Hypothalamus (tissue), 51 donors: ENCODE data around the gene REEP1.
"Not testable (repeated sequence)": the region's sequence is repeated elsewhere in the genome, so short reads cannot be mapped to it uniquely, and the experiment has no call there.

Experiments used
- DNase-seq, 51 donors: peaks; one replicate each; lab custom pipeline; 2025; lab: John Stamatoyannopoulos, UW

The REEP1 gene

DNA sequence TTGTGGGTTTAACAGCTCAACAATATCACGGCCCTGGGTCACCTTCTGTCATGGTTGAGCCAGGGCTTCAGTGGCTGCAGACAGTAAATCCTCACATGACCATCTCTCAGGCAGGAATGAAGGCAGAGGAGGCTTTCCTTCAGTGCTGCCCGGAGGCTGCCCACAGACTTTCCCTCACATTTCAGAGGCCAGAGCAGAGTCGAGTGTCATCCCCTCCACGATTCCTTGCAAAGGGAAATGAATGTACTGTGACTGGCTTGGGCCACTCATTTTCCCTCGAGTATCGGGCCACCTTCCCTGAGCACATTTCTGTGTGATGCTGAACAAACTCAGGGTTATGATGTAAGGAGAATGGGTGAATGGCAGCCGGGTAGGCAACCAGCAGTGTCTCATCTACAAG is 10.0 kb upstream of the REEP1 start:
- DNase-seq, result no peak

DNA sequence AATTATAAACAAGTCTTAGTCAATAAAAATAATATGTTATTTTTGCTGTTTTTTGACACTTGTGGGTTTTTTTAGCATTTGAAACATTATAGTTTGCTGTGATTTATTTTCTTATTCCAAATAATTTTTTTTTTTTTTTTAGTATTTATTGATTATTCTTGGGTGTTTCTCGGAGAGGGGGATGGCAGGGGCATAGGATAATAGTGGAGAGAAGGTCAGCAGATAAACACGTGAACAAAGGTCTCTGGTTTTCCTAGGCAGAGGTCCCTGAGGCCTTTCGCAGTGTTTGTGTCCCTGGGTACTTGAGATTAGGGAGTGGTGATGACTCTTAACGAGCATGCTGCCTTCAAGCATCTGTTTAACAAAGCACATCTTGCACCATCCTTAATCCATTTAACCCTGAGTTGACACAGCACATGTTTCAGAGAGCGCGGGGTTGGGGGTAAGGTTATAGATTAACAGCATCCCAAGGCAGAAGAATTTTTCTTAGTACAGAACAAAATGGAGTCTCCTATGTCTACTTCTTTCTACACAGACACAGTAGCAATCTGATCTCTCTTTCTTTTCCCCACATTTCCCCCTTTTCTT is 8.5 kb upstream of the REEP1 start:
- DNase-seq, result not testable (repeated sequence)

DNA sequence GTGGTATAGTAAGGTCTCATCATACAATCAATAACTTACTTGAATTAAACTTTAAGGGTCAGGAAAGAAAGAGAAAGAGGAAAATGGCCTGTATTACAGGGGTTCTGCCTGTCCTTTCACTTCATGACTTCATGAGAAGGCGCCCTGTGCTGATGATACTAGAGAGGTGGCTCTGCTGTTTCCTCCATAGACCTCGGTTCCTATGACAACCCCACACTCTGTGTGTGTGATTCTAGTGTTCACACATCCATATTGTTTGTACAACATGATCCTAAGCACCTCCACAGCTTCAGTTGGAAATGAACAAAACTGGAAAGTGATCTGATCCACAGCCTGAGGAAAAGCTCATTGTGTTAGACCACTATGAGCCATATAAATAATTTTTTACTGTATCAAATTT is 7.0 kb upstream of the REEP1 start:
- DNase-seq, result no peak

DNA sequence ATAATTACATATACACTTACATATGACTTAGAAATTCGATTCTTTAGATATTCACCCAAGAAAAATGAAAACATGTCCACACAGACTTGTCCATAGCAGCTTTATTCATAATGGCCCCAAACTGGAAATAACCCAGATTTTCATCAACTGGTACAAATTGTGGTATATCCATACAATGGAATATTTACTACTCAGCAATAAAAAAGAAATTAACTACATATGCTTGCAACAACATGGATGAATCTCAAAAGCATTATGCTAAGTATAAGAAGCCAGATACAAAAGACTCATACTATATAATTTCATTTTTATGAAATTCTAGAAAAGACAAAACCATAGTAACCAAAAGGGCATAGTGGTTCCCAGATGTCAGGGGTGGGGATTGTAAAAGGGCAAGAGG is 5.1 kb upstream of the REEP1 start:
- DNase-seq, result no peak

DNA sequence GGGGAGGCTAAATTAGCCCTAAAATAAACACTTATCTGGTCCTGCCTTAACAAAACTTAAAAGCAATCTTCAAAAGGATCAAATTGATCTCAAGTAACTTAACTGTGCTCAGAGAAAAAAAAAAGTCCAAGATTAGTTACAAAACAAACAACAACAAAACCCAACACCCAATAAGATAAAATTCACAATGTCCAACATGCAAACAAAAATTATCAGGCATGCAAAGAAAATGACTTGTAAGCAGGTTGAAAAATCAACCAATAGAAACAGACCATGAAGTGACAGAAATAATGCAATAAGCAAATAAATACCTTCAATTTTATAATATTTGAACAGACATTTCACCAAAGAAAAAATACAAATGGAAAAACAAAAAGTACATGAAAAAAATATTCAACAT is 4.0 kb upstream of the REEP1 start:
- no peak for DNase-seq

DNA sequence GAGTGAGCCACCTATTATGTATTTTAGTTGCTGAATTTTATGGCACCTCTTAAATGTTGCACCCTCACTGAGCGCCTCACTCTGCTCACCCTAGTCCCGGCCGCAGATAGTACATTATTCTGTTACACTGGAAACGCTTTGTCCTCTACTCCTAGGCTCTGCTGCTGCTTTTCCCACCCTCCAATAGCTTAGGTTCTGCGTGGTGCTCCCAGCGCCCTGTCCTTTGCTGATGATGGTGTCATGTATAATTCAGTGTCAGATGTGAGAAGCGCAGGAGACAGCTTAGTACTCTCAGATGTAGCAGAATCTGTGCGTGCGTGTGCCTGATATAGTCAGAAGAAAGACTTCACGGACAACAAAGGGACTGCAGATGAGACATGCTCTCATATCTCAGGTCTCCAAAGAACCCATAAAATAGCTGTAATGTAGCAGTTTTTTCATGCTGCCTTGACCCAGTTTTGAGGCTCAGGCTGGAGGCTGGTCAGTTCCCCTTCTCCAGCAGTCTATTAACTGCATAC is 1.4 kb upstream of the REEP1 start:
- no peak for DNase-seq

DNA sequence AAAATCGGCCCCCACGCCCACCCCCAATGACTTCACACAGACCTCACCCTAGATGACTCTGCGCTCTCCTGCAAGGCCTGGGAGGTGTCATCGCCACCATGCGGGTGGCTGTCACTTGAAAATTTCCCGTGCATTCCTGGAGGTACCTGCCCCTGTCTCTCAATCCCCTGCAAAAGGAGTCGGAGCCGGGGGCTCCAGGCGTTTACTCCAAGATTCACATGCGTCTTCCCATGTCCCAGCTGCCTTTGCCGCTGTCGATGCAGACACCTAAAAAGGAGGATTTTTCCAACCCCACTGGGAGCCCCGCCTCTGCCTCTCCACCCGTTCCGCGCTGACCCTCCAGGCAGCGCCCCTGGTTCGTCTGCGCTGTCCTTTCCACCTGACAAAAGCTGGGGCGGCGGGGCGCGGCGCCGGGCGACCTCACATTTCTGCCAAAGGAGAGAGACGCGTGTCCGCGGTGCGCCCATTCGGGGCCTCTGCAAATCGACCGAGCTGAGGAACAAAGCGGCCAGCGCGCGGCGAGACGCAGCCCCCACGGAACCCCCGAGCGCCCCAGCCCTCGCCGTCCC is 667 bp downstream of the REEP1 start:
- DNase-seq, result peak in 8 of 51 donors; percentile 7 to 66 (median 29)

DNA sequence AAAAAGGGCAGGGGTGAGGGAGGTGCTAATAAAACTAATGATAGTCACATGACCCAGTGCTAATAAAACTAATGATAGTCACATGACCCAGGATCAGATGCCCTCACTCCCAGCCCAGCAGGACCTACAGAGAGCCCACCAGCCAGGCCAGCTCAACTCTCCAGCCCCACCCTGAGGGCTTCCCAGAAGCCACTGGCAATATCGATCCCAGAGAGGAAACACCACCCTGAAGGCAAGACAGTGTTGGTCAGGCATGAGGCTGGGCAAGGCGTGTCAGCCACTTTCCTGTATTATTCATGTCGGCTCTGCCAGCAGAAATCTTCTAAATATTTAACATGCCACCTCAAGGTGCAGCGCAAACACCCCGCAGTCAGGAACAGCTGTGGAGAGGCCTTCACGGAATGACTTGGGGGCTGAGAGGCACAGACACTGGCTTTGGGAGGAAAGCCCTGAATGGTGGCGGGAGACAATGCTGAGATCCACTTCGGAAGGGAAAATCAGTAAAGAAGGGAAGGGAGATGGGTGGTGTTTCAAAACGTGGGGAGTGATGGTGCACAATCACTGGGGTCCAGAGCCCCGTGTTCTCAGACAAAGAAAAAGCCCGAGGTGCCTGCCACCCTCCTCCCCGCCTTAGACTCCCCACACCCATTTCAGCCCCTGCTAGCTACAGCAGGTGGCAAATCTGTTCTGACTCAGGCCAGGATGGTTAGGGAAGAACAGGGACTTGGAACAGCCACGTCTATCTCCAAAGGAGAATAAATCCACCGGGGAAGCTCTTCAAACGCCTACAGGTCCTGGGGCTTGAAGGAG is 1.4 kb downstream of the REEP1 start:
- peak in 3 of 51 donors; percentile 15 to 50 (median 22) for DNase-seq

DNA sequence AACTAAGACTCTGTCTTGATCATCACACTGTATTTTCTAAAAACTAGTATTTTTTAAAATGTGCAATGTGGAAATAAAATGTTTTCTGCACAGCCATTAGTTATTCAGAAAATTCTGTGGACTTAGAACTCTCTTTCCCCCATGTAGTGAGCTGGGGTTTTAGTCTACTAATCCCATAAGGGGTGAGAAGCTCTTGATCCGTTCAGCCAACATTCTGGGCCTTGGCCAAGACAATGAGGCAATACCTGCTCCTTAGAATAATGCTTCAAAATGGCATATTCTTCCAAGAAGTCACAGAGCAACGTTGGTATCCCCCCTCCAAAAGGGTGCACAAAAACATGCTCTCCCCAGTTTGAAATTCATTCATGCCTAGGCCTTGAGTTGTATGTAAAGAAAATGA is 4.0 kb downstream of the REEP1 start:
- no peak for DNase-seq

DNA sequence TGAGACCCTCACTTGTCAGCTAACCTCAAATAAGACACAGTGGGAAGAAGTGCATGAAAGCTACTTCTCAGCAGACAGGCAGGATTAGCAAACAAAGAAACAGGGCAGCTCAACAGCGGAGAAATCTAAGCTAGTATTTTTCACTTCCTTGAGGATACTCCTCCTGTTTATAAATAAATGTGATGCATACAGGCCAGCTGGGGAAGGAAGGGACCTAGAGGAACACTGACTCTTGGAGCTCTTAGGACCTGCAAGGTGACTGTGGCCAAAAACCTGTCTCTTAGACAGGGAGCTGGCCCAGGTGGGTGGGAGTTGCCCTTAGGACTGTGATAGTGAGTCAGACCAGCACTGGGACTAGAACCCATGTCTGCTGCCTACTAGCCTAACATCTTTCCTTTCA is 4.8 kb downstream of the REEP1 start:
- DNase-seq, result no peak

DNA sequence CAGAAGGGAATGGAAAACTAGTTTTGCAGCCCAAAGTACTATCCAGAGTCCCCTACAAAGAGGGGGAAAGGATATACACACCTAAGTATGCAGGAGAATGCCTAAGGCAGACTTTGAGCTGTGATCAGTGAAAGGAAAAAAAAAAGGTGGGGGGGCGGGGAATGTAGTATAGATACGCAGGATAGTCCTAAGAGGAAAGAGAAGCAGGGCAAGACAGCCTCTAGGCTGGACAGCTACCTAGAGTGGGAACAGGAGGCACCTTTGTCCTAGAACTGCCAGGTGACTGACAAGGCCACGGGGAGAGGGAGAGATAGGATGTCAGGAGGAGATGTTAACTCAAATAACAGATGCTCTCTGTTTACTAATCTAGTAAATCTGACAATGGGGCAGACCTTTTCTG is 6.0 kb downstream of the REEP1 start:
- no peak for DNase-seq

DNA sequence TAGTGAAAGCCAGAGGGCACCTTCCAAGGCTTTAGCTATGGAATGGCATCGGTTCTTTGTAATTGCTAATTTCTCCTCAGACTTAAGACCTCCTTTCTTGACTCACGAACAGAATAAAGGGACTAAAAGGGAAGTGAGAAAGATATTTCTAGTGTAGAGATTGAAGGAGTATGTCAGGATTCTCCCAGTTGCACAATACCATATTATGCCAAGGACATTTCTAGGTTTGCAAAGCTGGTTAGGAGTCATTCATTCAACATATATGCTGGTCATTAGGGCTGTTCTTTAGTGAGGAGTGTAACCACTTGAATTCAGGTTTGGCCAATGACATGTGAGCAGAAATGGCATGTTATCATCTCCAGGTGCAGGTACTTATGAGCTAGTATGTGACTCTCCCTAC is 7.4 kb downstream of the REEP1 start:
- DNase-seq, result no peak

DNA sequence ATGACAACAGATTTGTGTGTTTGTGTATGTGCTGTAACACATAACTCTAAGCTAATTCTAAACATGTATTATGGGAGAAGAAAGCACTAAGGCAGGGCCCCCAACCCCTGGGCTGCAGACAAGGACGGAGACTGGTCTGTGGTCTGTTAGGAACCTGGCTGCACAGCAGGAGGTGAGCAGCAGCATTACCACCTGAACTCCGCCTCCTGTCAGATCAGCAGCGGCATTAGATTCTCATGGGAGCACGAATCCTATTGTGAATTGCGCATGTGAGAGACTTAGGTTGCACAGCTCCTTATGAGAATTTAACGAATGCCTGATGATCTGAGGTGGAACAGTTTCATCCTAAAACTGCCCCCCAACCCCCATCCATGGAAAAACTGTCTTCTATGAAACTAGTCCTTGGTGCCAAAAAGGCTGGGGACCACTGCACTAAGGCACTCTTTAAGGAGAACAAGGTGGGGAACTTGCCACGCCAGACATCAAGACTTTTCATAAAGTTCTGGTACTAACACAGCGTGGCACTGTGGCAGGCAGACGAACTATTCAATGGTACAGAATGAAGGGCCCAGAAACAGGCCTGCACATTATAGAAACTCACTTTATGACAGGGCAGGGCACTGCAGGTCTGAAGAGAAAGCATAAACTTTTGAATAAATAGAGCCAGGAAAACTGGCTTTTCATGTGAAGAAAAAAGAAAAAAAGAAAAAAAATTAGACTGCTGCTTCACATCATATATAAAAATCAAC is 14.0 kb downstream of the REEP1 start:
- DNase-seq, result no peak

DNA sequence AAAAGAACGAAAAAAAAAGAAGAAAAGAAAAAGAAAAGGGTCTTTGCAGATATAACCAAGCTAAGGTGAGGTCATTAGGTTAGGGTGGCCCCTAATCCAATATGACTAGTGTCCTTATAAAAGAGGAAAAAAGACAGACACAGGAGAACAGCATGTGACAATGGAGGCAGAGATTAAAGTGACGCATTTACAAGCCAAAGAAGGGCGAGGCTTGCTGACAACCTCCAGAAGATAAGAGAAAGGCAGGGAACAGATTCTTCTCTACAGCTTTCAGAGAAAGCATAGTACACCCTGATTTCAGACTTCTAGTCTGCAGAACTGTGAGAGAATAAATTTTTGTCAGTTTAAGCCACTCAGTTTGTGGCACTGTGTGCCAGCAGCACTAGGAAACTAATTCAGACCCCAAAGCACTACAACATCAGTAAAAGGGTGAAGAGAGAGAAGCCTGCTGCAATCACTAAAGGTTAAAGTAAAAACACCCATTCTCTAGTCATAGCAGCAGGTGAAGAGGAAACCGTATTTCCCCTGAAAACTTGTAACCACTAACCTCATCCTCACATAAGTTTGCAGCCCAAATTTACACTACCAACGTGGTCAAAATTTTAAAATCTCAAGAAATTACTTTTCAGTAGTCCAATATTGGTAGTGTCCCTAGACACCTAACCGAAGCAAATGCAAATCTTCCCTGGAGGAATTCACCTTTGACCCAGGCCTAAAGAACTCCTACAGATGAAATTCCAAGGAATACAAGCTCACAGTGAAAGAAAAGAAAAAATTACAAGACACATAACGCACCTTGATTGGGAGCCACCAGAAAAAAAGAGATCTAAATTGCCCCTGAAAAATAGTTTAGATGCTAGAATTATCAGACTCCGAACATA is 17.5 kb downstream of the REEP1 start:
- DNase-seq, result no peak

DNA sequence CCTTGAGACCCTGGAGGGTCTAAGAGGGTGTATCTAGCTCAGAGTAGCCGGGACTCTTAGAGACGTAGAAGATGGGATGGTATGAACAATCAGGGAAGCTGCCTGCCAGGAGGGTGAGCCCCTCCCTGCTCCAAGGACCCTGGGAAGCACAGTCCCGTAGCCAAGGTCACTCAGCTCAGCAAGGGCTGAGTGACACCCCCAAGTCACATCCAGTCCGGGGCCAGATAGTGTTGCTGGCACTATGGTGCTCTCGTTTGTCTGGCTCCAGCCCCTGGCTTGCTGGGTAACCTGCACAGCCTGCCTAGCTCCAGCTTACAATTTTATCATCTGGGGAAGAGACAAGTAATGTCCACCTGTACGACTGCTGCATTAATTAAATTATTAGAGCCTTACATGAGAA is 22.3 kb downstream of the REEP1 start:
- no peak for DNase-seq

DNA sequence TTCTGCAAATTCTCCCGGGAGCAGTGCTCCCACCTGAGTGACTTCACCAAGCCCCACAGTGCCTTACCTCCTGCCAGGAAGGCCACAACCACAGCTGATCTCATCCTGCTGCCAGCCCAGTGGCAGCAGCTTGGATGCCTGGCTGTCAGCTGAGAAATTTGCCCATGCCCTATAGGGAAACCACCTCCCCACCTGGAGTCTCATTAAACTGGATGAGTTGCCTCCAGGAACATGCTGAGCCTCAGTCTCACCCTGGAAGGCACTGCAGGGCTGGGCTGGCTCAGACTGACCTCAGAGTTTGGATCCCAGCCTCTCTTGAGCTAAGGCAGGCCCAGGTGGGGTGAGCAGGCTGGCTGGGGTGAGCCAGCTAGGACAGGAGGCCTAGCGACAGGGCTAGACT is 23.3 kb downstream of the REEP1 start:
- DNase-seq, result no peak

DNA sequence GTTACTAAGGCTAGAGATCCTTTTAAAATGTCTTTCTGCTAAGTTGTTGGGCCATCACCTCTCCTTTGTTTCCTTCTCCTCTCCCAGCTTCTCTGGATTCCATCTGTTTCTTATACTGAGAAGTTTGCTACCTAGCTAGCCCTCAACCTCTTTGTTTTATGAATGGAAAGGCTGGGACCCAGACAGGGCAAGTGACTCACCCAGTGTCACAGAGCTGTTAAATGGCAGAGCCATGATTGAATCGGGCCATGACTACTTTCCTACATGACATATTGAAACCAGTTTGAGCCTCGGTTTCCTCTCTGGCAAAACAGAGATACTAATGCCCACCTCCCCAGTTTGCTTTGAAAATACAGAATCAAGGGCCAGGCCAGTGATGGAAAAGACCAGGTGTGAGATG is 24.1 kb downstream of the REEP1 start:
- no peak for DNase-seq

DNA sequence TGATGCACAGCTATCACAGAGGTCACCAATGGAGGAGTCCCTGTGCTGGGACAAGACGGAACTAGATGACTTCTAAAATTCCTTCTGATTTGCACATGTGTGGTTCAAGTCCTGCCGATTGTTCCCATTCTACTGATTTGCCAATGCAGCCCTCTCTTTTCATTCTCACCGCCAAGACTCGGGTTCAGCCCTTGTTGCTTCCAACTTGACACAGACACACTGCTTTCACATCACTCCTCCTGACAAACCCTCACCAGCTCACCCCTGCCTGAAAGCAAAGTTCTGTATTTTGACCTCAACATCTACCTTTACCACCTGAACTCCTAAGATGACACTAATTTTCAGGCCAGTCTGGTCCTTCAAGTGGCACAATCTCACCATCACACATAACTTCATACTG is 25.5 kb downstream of the REEP1 start:
- no peak for DNase-seq

DNA sequence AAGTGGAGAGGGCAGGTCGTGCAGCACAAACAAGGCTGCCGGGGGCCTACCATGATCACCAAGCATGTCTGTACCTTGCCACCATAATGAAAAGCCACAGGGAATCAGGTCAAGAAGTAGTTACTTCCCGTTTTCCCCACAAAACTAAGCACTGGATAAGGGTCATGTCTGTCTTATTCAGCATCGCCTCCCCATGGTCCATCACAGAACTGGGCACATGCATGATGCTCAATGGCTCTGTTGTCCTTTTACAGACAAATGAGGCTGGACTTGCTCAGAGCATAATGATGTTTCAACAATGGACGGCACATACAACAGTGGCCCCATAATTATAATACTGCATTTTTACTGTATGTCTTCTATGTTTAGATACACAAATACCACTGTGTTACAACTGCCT is 27.5 kb downstream of the REEP1 start:
- no peak for DNase-seq

DNA sequence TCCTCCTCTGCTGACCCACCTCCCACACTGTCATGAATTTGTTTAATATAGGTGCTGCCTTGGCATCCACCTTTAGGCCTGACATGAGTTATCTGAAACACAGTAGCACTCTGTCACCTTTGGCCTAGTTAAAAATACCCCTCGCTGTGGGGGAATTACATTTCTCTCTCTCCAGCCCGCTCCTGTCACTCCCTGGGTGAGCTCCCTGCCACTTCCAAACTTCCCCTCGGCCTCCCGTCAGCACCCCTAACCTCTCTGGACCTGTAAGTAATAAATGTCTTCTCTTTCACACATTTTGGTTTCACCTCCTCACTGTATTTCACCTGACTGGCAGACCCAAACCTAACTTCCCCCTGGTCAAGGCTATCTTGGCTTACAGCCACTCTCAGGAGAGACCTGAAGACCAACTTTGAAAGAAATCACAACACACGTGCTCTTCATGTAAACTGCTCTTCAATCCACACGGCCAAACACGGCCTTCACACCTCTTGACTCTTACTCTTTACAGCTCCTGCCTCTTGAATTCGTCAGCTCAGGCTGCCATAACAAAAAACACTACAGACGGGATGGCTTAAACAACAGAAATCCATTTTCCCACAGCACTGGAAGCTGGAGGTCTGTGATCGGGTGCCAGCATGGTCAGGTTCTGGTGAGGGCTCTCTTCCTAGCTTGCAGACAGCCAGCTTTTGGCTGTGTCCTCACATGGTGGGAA is 28.3 kb downstream of the REEP1 start:
- no peak for DNase-seq
